Activated CD4-positive, alpha-beta T cell treated with anti-CD3 and anti-CD28 coated beads, Interleukin-2, amount 10 ng/mL, durations not matched to agents 24 days and 14 days (primary cell): ENCODE data around the gene DLG2. TPM values are rescaled to one million over a fixed set of nuclear protein-coding genes. Genes with fewer than 3 reads are reported as not detected.
"Not testable (repeated sequence)": the region's sequence is repeated elsewhere in the genome, so short reads cannot be mapped to it uniquely, and the experiment has no call there.

ENCODE experiments used
- DNase-seq: peaks from one replicate; pipeline ENCODE4 v3.0.0; 2022
- H3K27ac Mint-ChIP-seq: one replicate; pipeline ENCODE4 v1.8.0; 2022; ENCODE audit warnings: mild to moderate bottlenecking, mixed read lengths
- H3K27me3 Mint-ChIP-seq: one replicate; pipeline ENCODE4 v1.8.0; 2022; ENCODE audit warnings: mixed read lengths
- H3K36me3 Mint-ChIP-seq: one replicate; pipeline ENCODE4 v1.8.0; 2022; ENCODE audit warnings: low read depth, mild to moderate bottlenecking, mixed read lengths
- H3K4me1 Mint-ChIP-seq: one replicate; pipeline ENCODE4 v1.8.0; 2021; ENCODE audit warnings: mixed read lengths
- H3K4me3 Mint-ChIP-seq: one replicate; pipeline ENCODE4 v1.8.0; 2022; ENCODE audit warnings: mild to moderate bottlenecking, moderate library complexity, mixed read lengths
- H3K9me3 Mint-ChIP-seq: one replicate; pipeline ENCODE4 v1.8.0; 2021; ENCODE audit warnings: mixed read lengths
- intact Hi-C: fragments of 100-400 bp; cut with micrococcal nuclease; formaldehyde crosslinking; loops from one replicate; pipeline ENCODE4 v1.15.1; 2023
- total RNA-seq: library from RNA; stranded (reverse); gene quantifications from 2 replicates; pipeline ENCODE4 v1.2.3, GENCODE V29; 2022

DLG2 gene
- total RNA-seq, 1 donor from 2014 or later: 1.0 TPM

DNA sequence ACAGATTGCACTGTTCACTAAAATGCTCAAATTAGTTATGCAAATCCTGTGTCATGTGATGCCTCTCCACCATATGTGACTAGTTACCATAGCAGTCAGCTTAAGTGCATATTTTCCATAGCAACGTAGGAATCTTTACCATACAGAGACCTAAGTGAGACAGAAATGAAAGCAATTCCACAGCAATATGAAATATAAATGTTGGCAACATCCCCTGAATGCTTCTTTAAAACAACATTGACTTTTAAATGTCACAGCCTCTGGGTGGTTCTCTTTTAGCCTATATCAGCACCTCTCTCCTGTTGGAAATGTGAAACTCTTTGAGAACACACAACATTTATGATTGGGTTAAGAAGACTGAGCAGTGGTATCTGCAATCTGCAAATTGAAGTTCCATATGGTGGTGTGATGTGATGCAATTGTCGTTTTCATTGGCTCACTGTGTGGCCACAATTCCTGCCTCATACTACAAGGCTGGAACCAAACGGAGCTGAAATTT lies 814.6 kb downstream of the DLG2 start:
- no peaks in the 10 kb centered on the region for H3K27me3 Mint-ChIP-seq
- no peak overlapping the region for H3K27ac Mint-ChIP-seq
- no peak overlapping the region for H3K4me3 Mint-ChIP-seq
- H3K9me3 Mint-ChIP-seq: peaks cover 3% of the 10 kb centered on the region
- intact Hi-C loops: no loop called here
- H3K36me3 Mint-ChIP-seq: no peaks in the 10 kb centered on the region
- H3K4me1 Mint-ChIP-seq: no peaks in the 10 kb centered on the region
- no peak for DNase-seq

GRCh38 chr11:84806354-84806753 lies 820.8 kb downstream of the DLG2 start:
- H3K36me3 Mint-ChIP-seq: no peaks in the 10 kb centered on the region
- no peak overlapping the region for H3K4me3 Mint-ChIP-seq
- intact Hi-C loops: no loop called here
- no peak overlapping the region for H3K27ac Mint-ChIP-seq
- no peak for DNase-seq
- H3K4me1 Mint-ChIP-seq: no peaks in the 10 kb centered on the region
- H3K9me3 Mint-ChIP-seq: peaks cover 12% of the 10 kb centered on the region
- no peaks in the 10 kb centered on the region for H3K27me3 Mint-ChIP-seq

GRCh38 chr11:84804041-84804440 lies 823.1 kb downstream of the DLG2 start:
- intact Hi-C loops: no loop called here
- H3K27ac Mint-ChIP-seq: no peak overlapping the region

DNA sequence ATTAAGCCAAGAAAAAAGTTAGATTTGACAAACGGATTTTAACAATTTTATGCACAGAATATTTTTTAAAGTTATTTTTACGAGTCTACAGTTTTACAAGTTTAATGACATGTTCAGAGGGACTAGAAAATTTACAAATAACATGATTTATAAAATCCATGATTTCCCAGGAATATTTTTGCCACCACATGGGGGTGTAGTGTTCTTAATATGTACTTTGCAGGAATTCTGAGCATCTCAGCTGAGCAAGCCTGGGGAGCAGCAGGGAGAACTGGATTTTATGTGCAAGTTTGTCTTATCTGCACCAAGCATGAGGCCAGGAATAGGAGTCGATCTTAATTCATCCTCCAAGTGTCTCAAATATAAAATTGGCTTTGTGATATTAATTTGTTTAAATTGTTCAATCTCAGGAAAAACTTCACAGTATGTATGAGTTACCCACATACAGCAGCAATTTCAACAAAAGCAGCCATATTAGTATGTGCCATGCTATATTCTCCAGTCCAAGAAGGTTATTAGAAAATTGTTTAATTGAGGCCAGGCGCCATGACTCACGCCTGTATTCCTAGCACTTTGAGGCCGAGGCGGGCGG lies 826.3 kb downstream of the DLG2 start:
- Mint-ChIP-seq H3K4me3 (no peak overlapping the region), H3K4me1 (no peaks in the 10 kb centered on the region), H3K27me3 (no peaks in the 10 kb centered on the region), H3K9me3 (peaks cover 6% of the 10 kb centered on the region), H3K36me3 (no peaks in the 10 kb centered on the region), H3K27ac (no peak overlapping the region)
- no peak for DNase-seq
- intact Hi-C loops: no loop called here

More at GRCh38 chr11:84804041-84804440, 823.1 kb downstream of the DLG2 start:
- no peaks in the 10 kb centered on the region for H3K27me3 Mint-ChIP-seq
- peaks cover 12% of the 10 kb centered on the region for H3K9me3 Mint-ChIP-seq
- H3K4me1 Mint-ChIP-seq: no peaks in the 10 kb centered on the region
- H3K36me3 Mint-ChIP-seq: no peaks in the 10 kb centered on the region
- DNase-seq: no peak
- H3K4me3 Mint-ChIP-seq: no peak overlapping the region

DNA sequence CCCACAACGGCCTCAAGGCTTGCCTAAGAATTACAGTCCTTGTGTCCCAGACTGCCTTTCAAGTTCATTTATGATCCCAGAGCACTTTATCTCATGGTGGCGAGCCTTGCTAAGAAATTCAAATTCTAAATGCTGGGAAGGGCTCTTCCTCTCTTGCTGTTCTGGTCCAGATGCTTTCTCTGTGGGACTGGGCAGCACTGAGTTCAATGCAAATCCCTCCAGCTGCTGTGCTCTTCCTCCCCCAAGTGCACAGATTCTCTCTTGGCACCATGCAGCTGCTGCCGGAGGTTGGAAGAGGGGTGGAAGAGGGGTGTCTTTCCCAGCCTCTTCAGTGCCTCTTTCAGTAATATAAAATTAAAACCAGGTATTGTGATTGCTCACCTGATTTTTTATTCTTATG lies 828.0 kb downstream of the DLG2 start:
- Mint-ChIP-seq H3K9me3 (no peaks in the 10 kb centered on the region), H3K27me3 (no peaks in the 10 kb centered on the region), H3K36me3 (no peaks in the 10 kb centered on the region), H3K27ac (no peak overlapping the region), H3K4me3 (no peak overlapping the region), H3K4me1 (no peaks in the 10 kb centered on the region)
- intact Hi-C loops: no loop called here
- no peak for DNase-seq

DNA sequence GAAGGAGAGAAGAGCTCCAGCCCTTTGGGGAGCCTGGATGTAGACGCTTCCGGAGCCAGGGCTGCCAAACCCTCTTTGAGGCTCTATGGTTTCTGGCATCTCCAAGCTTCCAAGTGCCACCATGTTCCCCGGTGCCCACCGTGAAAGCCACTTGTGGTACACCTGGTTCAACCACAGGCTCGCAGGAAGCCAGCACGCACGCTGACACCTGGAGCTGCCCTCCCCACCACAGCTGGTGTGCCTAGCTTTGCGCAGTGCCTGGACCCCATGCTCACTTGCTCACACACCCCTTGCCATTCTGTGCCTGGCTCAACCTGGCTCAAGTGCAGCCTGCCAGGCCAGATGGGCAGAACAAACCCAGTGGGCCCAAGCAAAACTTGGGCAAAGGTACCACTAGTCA lies 831.4 kb downstream of the DLG2 start:
- Mint-ChIP-seq H3K9me3 (no peaks in the 10 kb centered on the region), H3K4me1 (no peaks in the 10 kb centered on the region), H3K27ac (no peak overlapping the region), H3K27me3 (no peaks in the 10 kb centered on the region), H3K36me3 (no peaks in the 10 kb centered on the region), H3K4me3 (no peak overlapping the region)
- no peak for DNase-seq
- intact Hi-C loops: no loop called here

- Mint-ChIP-seq H3K27ac (no peak overlapping the region), H3K4me1 (no peaks in the 10 kb centered on the region), H3K36me3 (no peaks in the 10 kb centered on the region), H3K4me3 (no peak overlapping the region), H3K9me3 (no peaks in the 10 kb centered on the region), H3K27me3 (no peaks in the 10 kb centered on the region)
- intact Hi-C loops: no loop called here
- DNase-seq: no peak
These were observed 832.3 kb downstream of the DLG2 start for GRCh38 chr11:84794663-84795443.

DNA sequence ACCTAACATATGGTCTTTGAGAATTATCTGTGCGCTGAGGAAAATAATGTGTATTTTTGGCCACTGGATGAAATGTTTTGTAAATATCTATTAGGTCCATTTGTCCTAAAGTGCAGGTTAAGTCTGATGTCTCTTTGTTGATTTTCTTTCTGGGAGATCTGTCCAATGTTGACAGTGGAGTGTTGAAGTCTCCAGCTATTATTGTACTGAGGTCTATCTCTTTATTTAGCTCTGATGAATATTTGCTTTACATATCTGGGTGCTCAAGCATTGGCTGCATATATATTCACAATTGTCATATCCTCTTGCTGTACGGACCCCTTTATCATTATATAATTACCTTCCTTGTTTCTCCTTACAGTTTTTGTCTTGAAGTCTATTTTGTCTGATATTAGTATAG lies 833.8 kb downstream of the DLG2 start:
- Mint-ChIP-seq H3K9me3 (no peaks in the 10 kb centered on the region), H3K36me3 (no peaks in the 10 kb centered on the region), H3K27me3 (no peaks in the 10 kb centered on the region), H3K27ac (no peak overlapping the region), H3K4me1 (no peaks in the 10 kb centered on the region), H3K4me3 (no peak overlapping the region)
- intact Hi-C loops: no loop called here
- DNase-seq: no peak

GRCh38 chr11:84790849-84791427 lies 836.2 kb downstream of the DLG2 start:
- H3K9me3 Mint-ChIP-seq: no peaks in the 10 kb centered on the region
- no peak overlapping the region for H3K4me3 Mint-ChIP-seq
- no peaks in the 10 kb centered on the region for H3K27me3 Mint-ChIP-seq

DNA sequence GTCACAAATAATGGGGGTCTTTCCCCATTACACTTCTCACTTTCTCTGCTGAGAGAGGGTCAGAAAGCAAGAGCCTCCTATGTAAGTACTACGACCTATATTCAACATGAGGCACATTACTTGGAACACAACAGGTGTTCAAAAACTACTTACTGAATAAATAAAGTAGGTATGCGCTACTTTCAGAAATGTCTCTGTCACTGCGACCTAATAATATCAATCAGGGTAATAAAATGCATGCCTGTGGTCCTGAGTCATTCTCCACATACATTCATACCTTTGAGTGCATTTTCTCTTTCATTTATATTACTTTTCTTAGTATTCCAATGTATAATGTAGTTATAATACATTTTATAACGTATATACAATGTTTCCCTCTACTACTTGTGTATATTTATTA lies 838.9 kb downstream of the DLG2 start:
- intact Hi-C loops: no loop called here
- Mint-ChIP-seq H3K27ac (no peak overlapping the region), H3K4me3 (no peak overlapping the region), H3K36me3 (no peaks in the 10 kb centered on the region), H3K9me3 (no peaks in the 10 kb centered on the region), H3K4me1 (no peaks in the 10 kb centered on the region), H3K27me3 (no peaks in the 10 kb centered on the region)
- no peak for DNase-seq

More at GRCh38 chr11:84790849-84791427, 836.2 kb downstream of the DLG2 start:
- intact Hi-C loops: no loop called here
- H3K4me1 Mint-ChIP-seq: no peaks in the 10 kb centered on the region
- no peaks in the 10 kb centered on the region for H3K36me3 Mint-ChIP-seq
- H3K27ac Mint-ChIP-seq: no peak overlapping the region
- no peak for DNase-seq

GRCh38 chr11:84784158-84784557 lies 843.0 kb downstream of the DLG2 start:
- H3K9me3 Mint-ChIP-seq, DNase-seq, H3K27me3 Mint-ChIP-seq, H3K27ac Mint-ChIP-seq, H3K36me3 Mint-ChIP-seq, H3K4me3 Mint-ChIP-seq, H3K4me1 Mint-ChIP-seq, intact Hi-C loops: not testable (repeated sequence)

- no peak for DNase-seq
- Mint-ChIP-seq H3K36me3 (no peaks in the 10 kb centered on the region), H3K4me3 (no peak overlapping the region), H3K27ac (no peak overlapping the region), H3K27me3 (no peaks in the 10 kb centered on the region), H3K4me1 (no peaks in the 10 kb centered on the region), H3K9me3 (no peaks in the 10 kb centered on the region)
- intact Hi-C loops: no loop called here
These were observed 846.4 kb downstream of the DLG2 start for GRCh38 chr11:84780689-84781293.

DNA sequence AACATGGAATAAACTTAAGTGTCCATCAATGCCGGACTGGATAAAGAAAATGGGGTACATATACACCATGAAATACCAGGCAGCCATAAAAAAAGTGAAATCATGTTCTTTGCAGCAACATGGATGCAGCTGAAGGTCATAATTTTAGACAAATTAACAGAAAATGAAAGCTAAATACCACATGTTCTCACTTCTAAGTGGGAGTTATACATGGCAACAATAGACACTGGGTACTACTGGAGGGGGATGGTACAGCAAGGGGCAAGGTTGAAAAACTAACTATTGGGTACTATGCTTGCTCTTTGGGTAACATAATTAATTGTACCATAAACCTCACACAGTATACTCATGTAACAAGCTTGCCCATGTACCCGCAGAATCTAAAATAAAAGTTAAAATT lies 851.6 kb downstream of the DLG2 start:
- H3K27me3 Mint-ChIP-seq: no peaks in the 10 kb centered on the region
- no peak for DNase-seq
- H3K36me3 Mint-ChIP-seq: no peaks in the 10 kb centered on the region
- H3K4me3 Mint-ChIP-seq: no peak overlapping the region
- intact Hi-C loops: no loop called here
- no peaks in the 10 kb centered on the region for H3K4me1 Mint-ChIP-seq
- H3K27ac Mint-ChIP-seq: no peak overlapping the region
- H3K9me3 Mint-ChIP-seq: peaks cover 11% of the 10 kb centered on the region

DNA sequence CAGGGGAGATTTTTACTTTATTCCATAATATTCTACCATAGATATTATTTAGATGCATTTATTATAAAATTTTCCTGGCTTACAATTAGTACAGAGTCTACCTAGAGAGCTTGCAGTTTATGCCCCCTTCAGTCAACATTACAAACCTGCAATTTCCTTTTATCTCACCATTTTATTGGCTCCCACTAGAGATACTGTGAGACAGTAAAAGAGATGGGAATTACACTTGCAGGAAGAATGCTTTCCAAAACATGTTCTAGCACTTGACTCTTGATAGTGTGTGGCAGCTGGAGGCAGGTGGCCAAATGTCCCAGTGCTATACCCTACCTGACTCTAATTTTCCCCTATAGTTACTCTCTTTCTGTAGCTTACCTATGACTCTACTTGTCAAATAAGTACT lies 863.2 kb downstream of the DLG2 start:
- Mint-ChIP-seq H3K36me3 (no peaks in the 10 kb centered on the region), H3K27me3 (no peaks in the 10 kb centered on the region), H3K4me1 (no peaks in the 10 kb centered on the region), H3K27ac (no peak overlapping the region), H3K9me3 (no peaks in the 10 kb centered on the region), H3K4me3 (no peak overlapping the region)
- intact Hi-C loops: no loop called here
- no peak for DNase-seq
